GM19240 (cell line): Measurements from ENCODE around the gene KRT7.
A peak's percentile ranks its signal among the peaks of the same experiment; 100 is the strongest.
"Not testable (repeated sequence)": the region's sequence is repeated elsewhere in the genome, so short reads cannot be mapped to it uniquely, and the experiment has no call there.

Experiments used
- DNase-seq: peaks from one replicate; pipeline ENCODE4 v3.0.0; 2011; ENCODE audit warnings: low spot score; ENCODE audit not compliant: insufficient read length

KRT7 gene

GRCh38 chr12:52243856-52244614, 11.0 kb downstream of the KRT7 start:
- peak; percentile 85 for DNase-seq

DNA sequence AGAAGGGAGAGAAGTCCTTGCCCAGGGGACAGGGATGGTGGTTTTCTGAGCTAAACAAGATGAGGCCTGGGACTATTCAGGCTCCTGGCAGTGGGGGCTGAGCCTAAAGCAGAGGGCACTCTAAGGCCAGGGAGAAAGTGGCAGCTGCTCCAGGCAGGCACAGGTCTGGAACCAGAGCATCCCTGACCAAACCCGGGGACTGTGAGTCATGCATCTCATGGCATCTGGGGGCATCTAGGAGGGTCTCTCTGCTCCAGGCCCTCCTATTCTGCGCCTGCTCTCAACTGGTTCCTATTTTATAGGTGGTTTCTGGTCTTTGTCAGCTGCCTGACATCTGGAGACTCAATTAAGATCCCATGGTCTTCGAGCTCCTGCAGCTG, 11.6 kb downstream of the KRT7 start:
- no peak for DNase-seq

DNA sequence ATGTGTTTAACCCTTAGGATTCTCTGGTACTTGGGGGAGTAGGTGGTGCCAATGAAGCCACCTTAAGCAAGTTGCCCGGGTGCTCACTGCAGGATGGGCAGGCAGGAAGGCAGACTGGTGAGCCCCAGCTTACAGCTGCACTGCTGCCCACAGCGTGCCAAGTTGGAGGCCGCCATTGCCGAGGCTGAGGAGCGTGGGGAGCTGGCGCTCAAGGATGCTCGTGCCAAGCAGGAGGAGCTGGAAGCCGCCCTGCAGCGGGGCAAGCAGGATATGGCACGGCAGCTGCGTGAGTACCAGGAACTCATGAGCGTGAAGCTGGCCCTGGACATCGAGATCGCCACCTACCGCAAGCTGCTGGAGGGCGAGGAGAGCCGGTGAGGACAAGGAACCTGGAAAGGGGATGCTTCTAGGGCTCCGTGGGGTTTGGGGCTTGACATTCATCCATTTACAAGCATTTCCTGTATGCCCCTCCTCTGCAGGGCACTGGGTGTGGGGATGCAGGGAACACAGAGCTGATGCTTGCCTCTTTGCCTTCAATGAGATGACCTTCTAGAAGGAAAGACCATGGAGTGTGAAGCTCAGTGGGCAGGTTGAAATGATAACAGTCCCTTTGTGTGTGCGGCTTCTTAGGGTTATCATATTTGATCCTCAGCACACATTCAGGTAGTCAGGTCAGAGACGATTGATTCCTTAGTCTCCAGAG, 12.4 kb downstream of the KRT7 start:
- DNase-seq: no peak

- DNase-seq: no peak
Measured at GRCh38 chr12:52245962-52246569, 13.0 kb downstream of the KRT7 start.

- no peak for DNase-seq
Measured at GRCh38 chr12:52246720-52247621, 13.9 kb downstream of the KRT7 start.

DNA sequence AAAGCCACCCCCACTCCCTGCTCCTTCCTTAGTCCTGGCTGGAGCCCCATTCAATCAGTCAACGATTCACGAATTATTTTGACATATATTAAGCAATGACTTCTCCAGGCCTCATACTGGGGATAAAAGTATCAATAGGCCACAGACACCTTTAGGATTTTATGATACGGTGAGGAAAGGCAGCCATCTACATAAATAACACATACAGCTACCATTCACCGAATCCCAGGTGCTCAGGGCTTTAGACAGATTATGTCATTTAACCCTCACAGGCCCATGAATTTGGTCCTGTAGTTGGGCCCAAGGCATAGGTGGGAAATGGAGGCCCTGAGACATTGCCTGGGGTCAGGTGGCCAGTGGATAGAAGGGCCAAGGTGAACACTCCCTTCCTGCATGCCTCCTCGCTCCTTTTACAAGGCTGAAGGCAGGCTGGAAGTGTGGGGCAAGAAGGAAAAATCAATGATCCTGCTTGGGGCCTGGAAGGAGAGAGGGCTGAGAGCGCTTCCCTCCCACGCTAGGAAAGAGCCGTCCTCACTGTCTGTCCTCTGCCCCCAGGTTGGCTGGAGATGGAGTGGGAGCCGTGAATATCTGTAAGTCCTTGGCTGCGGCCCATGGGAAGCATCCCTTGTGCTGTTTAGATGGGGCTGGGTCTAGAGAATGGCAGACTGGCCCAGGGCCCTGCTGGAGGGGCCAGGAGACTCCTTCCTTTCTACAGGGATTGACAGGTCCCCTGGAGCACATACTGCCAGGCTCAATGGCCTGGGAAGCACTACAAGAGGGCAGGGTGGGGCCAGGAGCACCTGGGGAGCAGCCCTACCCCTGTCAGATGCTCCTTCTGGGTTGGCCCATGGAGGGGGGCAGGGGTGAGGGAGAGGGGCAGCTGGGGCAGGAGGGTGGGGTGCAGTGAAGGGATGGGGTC, 14.8 kb downstream of the KRT7 start:
- DNase-seq: no peak

- DNase-seq: no peak
Measured at GRCh38 chr12:52248541-52249461, 15.8 kb downstream of the KRT7 start.

- no peak for DNase-seq
Measured at GRCh38 chr12:52249511-52250047, 16.5 kb downstream of the KRT7 start.

GRCh38 chr12:52250048-52250990, 17.3 kb downstream of the KRT7 start:
- no peak for DNase-seq

DNA sequence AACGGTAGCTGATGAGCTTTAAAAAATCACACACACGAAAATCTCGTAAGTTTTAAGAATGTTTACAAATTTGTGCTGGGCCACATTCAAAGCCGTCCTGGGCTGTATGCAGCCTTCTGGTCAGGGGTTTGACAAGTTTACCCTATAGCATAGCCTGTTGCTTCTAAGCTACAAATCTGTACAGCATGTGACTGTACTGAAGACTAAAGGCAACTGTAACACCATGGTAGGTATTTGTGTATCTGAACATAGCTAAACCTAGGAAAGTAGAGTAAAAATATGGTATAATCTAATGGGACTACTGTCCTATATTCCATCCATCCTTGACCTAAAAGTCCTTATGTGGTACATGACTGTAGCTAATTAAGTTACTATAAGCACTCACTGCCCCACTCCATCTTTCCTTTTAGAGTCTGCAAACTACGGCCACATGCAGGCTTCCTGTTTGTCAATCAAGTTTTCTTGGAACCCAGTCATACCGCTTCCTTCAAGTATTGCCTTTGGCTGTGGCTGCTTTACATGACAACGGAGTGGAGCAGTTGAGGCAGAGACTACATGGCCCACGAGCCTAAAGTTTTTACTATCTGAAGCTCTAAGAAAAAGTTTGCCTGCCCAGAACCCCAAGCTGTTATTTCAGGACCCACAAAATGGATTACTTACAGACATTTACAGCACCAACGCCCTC, 18.5 kb downstream of the KRT7 start:
- no peak for DNase-seq

DNA sequence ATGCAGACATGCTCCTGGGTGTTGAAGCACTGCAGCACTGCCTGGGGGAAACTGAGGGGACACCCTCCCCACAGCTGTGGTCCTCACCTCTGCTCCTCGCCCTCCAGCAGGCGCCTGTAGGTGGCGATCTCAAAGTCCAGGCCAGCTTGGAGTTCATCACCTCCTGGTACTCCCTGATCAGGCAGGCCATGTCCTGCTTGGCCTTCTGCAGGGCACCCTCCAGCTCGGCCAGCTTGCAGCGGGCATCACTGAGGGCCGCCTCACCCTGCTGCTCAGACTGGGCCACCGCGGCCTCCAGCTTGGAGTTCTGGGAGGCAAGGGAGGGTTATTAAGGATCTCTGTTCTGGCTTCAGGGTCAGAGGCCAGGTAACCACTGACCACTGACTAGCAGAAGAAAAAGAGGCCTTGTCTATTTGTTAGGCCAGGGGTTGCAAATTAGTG, 19.2 kb downstream of the KRT7 start:
- DNase-seq: not testable (repeated sequence)

GRCh38 chr12:52252728-52253343, 19.8 kb downstream of the KRT7 start:
- no peak for DNase-seq

DNA sequence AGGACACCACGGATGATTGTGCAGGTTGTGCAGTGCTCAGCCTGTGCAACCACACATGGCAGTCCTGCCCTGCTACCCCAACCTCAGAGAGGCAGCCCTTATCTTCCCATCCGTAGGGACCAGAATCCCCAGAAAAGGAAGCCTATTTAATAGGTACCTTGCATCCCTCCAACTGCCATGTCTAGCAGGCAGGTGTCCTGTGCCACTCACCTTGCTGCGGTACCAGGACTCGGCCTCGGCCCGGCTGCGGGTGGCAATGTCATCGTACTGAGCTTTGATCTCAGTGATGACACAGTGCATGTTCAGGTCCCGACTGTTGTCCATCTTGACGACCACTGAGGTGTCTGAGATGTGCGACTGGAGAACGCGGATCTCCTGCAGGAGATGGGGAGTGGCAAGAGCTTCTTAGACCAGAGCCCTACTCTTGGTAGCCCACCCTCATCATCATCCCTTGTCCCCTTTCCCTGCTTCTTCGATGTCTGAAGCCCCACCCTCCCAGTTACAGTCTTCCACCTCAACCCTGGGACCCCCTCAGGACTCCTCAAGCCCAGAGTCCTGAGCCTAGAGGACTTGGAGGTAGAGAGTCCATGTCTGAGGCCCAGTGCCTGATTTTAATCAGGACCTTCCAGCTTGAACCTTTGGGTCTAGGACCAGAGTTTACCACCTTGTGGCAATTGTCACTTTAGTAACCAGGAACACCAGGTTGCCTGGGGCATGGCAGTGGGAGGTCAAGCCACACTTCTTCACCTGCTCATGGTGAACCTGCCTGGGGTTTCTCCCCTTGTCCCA, 20.5 kb downstream of the KRT7 start:
- DNase-seq: no peak

- DNase-seq: no peak
Measured at GRCh38 chr12:52254180-52254964, 21.3 kb downstream of the KRT7 start.
